ENCODE measurements around the gene SMIM24.

Gene SMIM24

DNA sequence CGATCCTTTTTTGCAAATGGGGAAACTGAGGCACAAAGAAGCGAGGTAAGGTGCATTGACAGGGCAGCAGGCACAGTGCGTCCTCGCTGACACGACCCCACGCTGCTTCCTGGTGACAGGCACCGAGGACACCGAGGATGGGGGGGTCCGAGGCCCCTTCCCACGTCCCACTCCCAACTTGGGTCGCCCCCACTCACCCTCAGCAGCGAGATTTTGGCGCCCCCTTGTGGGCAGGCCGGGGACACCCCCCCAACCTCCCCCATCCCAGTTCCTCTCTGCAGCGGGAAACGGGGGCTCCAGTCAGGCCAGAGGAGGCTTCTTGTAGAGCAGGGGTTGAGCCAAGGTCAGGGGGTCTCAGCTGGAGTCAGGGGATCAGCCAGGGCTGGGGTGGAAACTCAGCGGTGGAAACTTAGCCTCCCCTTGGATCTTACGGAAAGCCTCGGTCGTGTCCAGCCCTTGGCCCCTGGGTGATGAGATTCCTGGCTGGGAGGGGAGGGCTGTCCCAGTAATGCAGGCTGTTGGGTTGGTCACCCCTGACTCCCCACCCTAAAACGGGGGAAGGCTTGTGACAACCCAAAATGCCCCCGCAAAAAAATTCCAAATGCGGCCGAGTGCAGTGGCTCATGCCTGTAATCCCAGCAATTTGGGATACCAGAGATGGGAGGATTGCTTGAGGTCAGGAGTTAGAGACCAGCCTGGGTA lies 8.2 kb downstream of the SMIM24 start:
- DNase-seq: peak; percentile 34 to 69 (median 51)

DNA sequence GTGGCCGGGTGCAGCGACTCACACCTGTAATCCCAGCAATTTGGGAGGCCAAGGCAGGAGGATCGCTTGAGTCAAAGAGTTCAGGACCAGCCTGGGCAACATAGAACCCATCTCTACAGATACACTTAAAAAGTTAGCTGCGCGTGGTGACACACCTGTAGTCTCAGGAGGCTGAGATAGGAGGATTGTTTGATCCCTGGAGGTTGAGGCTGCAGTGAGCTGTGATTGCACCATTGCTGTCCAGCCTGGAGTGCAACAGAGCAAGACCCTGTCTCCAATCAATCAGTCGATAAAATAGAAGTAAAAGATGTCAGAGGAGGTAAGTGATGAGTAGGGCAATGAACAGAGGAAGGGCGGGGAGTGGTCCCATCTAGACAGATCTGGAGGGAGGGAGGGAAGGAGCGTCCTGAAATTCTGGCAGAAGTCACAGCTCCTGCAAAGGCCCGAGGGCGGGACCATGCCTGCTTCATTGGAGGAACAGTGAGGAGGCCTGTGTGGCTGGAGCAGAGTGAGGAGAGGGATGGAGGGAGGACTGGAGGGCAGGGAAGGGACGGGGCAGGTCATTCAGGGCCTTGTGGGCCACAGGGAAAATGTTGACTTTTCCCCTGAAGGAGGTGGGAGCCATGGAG lies 9.7 kb downstream of the SMIM24 start:
- DNase-seq: no peak

DNA sequence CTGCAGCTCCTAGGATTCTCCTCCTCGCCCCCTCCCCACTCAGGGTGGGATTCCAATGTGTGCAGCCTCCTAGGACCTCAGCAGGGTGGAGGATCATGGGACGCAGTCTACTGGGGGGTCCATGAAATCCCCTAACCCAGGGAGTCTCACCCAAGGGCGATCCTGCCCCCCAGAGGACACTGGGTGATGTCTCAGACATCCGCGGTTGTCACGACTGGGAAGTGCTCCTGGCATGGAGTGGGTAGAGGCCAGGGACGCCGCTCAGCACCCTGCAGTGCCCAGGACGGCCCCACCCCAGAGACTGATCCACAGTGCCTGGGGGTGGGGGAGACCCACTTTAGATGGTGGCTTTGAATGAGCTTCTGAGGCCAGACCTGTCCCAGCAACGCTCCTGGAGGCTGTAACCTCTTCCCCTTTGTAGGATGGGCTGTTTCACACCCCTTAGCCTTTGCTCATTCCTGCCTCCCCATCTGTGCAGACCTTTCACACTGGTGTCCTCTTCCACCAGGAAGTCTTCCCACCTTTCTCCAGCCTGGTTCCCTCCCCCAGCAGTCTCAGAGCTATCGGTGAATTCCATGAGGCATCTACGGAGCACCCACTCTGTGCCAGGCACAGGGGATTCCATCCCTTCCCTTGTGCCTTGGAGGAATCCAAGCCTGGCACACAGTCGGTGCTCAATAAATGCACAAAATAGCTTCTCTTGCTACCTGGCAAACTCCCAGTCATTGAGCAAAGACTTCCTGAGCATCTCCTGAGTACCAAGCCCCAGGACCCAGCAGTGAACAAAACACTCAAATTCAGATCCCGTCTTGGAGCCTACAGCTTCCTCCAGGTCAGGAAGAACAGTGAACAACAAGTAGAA lies 10.5 kb downstream of the SMIM24 start:
- DNase-seq: no peak

DNA sequence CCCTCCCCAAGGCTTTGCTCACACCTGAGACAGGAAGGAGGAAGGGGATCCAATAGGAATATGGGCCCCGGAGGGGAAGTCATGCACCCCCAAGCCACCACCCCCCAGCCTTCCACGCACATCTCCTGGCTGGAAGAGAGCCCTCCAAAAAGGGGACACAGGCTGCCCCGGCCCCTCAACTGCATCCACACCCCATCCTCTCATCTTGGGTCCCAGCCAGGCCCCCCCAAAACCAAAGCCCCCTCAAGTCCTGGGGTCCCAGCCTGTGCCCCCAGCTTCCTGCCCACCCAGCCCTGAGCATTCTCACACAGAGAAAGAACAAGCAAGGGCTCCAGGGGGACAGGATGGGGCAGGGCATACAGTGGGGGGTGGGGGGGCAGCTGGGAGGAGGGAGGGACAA lies 12.1 kb downstream of the SMIM24 start:
- no peak for DNase-seq

DNA sequence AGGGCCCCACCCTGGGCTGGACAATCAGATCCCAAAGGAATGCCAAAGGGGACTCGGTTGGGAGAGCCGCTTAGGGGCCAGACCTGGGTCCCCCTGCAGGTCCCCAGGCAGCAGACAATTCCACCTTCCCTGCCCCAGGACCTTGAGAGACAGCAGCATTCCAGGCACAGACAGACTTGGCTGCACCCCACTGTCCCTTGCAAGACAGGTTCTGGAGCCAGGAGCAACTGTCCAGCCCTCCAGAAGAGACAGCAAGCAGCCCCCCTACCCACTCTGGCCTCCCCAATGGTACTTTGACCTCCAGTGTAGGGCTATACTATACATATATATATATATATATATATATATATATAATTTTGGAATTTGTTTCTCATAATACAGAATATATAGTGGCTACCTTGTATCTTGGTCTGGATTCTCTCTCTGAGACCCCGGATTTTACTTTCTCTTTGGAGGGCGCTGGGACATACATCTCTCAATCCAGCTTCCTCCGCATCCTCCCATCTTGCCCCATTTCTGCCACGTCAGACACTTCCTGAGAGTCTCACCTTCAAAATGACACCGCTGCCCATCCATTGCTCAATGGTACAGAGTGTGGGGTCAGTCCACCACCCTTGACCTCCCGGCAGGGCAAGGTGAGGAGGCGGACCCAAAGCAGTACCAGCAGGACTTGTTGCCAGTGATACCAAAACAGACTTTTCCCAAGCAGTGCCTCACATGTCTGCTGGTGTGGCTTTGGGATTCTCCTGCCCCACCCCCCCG lies 12.7 kb downstream of the SMIM24 start:
- no peak for DNase-seq

DNA sequence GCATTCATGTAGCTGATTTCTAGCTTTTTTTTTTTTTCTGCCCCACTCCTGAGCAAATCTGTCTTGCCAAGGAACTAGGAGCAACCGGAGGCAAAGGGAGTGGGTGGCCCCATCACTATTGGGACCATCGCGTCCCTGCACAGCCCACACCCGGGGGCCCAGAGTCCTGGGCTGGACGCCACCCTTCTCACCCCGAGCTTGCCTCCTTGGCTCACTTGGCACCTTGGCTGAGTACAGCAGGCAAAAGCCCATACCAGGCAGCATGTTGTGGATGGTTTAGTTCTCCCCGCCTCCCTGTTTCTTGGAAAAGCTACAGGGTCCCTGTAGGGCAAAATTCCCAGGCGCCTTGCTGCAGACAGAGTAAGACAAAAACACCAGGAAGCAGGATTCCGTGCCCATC lies 13.7 kb downstream of the SMIM24 start:
- no peak for DNase-seq

DNA sequence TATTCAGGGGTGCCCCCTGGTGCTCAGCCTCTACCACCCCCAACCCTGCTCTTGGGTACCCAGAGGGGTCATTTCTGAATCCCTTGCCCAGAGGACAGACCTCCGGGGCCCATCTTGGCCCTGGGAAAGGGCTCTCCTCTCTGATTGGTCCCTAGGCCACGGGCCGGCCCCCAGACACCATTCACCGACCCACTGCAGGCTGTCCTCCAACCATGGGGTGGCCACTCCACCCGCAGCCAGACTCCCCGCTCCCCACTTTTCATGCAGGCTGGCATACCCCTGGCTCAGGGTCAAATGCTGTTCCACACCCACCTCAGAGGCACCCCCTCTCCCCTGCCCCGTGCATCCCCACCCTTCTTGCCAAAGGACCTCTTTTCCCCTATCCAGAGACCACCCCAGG lies 14.8 kb downstream of the SMIM24 start:
- DNase-seq: no peak

DNA sequence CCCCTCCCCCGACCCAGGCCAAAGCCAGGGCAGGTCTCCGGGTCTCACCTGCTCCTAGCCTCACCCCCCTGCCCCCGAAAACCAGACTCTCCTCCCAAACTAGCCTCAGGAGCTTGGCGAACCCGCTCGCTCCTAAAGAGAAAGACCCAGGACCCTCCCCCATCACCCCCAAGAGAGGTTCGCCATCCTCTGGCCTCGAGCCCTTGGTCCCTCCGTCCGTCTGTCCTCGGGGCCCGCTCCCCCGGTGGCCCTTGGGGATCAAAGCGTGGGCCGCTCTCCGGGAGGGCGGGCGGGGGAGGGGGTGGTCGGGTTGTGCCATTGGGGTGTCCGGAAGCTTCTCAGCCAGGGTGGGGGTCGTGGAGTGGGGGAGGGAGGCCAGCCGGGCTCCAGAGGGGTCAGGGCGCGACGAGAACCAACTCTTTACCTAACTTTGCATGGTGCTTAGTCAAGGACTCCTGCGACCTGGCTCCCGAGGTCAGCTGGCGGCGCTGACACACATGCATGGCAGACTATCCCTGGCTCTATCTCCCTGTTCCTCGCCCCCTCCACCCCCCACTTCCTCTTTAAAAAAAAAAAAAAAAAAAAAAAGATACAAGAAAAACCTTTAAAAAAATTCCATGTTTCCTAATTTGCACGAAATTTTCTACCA lies 15.6 kb downstream of the SMIM24 start:
- DNase-seq: peak in 3 of 4 experiments; percentile 48 to 57 (median 54)

DNA sequence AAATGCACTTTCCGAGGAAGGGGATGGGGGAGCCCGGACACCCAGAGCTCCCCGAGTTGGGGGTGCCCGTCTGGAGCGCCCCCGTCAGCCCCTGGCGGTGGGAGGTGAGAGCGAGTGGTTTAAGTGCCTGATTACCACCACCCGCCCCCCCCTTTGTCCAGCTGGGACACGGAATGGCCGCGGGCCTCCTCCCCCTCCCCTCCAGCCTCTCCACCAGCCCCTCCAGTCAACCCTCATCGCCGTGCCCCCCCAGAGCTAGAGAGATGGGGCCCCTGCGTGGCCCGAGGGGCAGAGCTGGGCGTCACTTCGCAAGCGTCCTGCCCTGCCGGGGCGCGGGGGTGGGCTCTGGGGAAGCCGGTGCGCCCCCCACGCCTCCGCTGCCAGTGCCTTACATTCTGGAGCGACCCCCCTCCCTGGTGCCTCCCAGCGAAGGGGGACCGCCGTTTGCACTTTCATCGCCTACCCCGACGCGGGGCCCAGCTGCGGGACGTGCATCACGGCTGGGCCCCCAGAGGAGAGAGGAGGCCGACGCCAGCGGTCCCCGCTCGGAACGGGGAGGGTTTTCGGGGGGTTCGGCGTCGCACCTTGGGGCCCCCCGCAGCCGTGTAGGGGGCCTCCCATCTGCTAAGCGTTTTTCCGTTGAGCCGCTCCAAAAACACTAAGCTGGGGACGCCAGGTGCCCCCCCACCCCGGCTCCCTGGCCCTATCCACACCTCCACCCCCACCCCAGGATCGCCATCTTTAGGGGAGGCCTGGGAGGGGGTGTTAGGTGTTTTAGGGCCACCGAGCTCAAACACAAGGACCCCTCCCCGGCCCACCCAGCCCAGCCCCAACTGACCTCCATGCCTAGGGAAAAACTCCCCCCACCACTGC lies 16.4 kb downstream of the SMIM24 start:
- DNase-seq: no peak

DNA sequence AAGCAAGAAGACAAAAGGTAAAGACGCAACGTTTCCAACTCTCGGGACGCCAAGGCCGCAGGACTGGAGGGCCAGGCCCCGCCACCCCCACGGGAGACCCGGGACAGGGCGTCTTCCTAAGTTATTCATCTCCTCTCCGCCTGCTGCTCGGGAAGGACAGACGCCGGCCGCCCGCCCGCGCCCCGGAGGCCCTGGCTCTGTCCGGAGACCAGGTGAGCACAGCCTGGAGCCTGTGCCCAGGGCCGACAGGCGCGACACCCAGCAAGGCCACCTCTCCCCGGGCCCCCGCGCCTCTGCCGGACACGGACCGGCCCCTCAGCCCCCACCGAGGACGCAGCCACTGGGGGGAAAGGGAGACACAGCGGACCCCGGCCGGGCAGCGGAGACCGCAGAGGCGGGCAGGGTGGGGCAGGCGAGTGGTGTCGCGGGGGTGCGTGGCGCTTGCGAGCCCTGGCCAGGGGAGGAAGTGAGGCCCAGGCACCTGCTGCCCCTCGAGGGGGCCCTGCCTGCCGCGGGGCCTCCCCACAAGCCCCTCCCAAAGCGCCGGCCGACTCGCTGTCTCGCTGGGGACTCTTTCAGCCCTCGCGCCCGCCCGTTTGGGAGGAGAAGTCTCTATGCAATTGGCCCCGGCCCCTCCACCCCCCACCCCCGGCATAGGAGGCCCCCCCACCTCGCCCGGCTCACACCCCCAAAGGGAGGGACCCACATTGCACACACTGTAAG lies 17.2 kb downstream of the SMIM24 start:
- no peak for DNase-seq

DNA sequence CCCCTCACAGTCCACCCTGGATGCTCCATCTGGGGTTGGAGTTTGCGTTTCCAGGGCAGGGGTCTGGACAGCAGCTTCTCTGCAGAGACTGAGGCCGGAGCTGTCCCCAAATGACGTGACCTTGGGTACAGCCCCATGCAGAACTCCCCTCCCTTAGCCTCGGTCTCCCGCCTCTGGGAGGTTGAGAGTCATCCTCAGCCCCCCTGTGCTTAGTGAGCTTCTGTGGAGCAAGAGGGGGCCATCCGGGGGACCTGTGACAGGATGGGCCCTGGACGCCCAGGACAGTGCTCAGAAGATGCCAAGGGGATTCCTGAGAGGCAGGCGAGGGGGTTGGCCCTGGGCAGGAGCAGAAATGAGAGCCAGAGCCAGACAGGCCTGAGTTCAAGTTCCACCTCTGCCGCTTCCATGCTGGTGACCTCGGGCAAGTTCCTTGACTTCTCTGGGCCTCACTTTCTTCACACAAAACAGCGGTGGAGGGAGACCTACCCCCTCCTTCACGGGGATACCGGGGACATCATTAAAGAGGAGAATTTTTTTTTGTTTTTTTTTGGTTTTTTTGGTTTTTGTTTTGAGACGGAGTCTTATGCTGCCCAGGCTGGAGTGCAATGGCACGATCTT lies 20.3 kb downstream of the SMIM24 start:
- no peak for DNase-seq

DNA sequence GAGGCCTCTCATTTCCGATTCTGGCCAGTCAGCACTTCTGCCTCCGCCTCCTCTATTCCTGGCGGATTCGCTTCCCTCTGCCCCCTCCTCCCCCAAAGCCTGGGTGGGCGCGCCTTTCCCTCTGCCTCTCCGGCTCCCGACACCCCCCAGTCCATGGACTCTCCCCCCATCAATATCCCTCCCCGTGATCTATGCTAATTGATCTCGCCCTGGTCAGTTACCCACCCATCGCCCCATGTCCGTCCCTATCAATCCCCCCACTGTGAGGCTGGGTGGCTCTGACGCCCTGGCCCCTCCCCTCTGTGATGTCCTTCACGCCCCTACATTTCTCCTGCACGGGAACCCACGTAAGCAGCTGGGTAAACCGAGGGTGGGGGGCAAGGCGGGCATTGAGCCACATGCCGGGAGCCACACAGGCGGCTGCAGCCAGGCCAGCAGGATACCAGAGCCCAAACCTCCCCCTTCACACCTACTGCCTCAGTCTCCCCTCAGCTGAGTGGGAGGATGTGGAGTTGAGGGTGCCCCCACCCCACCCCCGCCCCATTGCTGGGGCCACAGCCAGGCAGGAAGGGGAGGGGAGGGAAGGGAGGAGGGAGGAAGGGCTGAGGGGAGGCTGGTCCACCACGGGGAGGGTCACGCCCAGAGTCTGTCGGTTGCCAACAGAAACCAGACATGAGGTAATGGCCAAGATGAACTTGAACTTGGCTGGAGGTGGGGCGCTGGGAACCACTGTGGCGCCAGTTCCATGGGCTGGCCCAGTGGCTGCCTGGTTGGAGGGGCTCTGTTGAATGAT lies 21.0 kb downstream of the SMIM24 start:
- peak in 1 of 4 experiments; percentile 26 for DNase-seq

DNA sequence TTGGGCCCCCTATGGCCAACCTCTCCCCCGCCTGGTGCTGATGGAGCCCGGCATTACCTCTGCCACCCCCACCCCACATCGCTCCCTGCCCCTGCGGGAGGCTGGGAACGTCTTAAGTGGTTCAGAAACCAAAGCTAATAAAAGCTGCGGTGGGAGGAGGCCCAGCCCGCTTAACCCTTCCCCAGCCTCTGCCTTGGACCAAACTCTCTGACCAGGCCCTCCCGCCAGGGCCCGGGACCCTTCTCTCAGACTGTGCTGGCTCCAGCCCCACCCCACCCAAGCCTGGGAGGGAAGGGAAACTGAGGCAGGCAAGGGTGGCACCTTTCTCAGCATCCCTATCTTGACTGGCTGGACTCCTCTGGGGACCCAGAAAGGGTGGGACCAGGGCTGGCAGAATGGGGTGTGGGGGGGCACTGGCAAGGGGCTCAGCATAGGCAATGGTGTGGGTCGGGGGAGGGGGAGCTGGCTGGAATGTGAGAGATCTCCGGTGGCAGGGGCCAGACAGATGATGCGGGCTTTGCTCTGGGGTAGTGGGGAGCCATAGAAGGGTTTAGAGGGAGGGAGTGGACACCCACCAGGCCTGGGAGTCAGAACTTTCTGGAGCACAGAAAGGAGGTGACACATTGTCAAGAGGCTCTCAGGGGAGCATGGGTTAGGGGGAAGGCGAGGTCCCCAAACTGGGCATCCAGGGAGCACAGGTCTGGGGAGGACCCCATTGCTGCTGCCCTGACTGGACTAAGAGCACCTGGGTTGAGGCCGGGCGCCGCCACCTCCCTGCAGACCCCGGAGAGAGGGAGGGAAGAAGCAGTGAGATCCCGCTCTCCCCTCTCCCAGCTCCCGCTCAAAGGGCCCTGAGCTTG lies 21.9 kb downstream of the SMIM24 start:
- DNase-seq: no peak

DNA sequence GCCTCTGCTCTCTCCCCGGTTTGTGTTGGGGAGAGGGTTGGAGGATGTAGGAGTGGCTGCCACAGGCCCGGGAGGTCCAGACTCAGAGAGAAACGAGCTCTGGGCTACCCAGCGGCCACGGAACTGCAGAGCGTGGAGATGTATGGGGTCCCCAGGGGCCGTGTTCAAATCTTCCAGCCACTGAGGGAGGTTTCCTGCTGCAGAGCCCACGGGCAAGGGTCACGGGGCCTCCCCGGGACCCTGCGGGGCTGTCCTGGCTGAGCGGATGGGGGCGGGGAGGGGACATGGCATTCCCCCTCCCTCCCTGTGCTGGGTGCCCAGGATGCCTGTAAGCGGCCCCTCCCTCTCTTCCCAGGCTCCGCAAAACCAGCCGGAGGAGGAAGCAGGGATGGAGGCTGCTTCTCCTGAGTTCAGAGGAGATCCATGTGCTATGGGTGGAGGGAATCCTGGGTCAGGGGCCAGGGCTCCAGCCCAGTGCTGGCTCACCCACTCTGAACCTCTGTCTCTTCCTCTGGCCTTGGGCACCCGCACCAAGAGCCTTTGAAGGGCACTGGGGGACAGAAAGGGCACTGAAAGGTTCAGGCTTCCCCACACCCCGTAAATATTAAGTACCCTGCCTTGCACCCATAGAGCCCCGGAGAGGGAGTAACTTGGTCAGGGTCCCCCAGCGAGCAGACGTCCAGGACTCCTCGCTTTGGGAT lies 22.6 kb downstream of the SMIM24 start:
- DNase-seq: no peak

DNA sequence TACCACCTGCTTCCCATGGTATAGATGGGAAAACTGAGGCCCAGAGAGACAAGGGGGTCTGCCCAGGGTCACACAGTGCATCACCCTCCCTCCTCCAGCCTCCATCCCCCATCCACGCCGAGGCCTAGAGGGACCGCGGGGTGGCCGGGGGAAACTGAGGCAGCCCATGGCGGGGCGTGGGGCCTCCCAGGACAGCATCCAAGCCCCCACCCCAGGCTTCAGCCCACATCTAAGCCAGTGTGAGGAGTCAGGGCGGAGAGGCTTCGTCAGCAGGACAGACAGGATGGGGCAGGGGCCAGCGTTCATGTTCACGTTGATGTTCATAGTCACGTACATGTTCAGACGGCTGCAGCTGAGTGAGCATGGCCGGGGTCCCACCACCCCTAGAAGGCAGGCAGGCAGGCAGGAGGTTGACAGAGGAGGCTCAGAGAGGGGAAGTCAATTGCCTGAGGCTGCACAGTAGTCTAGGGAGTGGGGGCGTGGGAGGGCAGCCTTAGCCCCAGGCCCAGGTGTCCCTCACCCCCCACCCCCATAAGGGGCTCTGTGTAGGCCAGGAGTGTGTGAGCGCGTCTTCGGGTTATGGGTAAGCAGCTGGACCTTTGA lies 23.3 kb downstream of the SMIM24 start:
- DNase-seq: no peak

DNA sequence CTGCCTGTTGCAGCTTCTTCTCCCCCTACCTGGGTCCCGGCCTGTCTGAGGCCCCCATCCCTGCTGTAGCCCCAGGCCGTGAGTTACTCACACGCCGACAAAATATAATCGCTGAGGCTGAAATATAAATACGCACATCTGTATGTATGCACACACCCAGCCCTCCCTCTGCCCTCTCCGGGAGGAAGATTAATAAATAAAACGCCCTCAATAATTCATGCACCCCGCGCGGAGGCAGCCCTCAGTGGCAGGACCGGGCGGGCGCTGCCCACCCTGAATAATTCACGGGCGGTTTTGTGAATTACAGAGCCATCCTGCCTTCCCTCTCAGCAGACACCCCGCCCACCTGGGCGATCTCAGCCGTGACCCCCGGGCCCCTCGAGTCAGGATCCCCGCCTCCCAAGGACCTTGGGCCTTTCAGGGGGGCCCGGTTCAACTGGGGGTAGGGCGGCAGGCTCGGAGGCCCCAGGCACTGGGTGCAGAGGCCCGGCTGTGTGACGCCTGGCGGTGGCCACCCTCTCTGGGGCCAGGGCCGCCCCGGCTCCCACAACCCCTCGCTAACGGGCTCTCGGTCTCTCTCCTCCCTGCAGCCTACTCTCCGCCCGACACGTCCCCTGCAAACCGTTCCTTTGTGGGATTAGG lies 24.2 kb downstream of the SMIM24 start:
- DNase-seq: no peak
